Measurements from ENCODE around the gene TSKS. TPM values are rescaled to one million over a fixed set of nuclear protein-coding genes. Genes with fewer than 3 reads are reported as not detected.
"Not testable (repeated sequence)": the region's sequence is repeated elsewhere in the genome, so short reads cannot be mapped to it uniquely, and the experiment has no call there.

TSKS gene
- total RNA-seq, 2 donors from 2014 or later = 0.32 to 0.45 TPM

DNA sequence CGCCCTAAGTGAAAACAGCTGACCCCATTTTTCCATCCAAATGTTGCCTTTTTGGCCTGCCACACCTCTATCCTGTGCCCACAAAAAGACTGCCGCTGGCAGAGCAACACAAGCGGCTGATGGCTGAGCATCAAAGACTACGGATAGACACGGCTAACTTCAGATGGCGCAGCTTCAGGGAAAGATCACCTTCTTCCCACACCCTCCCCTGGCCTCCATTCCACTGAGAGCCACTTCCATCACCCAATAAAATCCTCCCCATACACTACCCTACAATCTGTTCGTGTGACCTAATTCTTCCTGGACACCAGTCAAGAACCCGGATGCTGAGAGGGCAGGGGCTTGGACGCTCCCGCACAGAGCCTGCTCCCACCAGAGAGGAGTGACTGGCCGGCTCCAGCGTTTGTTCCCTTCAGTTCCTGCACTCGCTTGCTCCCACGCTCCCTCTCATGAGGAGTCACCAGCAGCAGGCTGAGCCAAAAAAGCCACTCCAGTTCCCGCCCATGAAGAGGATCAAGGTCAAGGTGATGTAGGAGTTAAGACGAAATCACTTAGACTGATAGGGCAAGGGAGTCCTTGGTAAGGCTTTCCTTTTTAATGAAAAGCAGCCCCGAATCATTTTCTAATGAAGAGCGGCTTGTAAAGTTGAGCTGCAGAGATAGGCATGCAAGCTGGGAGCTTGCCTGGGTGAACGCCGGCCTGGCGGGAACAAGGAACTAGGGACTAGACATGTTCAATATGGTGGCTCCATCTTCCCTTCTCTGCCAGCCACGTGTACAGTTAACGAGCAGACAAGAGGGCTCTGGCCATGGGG, 35.7 kb downstream of the TSKS start:
- Mint-ChIP-seq H3K4me1 (no peaks in the 10 kb centered on the region), H3K36me3 (ENCODE audit: low read depth) (no peaks in the 10 kb centered on the region), H3K9me3 (no peaks in the 10 kb centered on the region), H3K27me3 (peaks cover 3% of the 10 kb centered on the region), H3K27ac (no peak overlapping the region), H3K4me3 (no peak overlapping the region)
- no peak for ATAC-seq (replicated peaks)

DNA sequence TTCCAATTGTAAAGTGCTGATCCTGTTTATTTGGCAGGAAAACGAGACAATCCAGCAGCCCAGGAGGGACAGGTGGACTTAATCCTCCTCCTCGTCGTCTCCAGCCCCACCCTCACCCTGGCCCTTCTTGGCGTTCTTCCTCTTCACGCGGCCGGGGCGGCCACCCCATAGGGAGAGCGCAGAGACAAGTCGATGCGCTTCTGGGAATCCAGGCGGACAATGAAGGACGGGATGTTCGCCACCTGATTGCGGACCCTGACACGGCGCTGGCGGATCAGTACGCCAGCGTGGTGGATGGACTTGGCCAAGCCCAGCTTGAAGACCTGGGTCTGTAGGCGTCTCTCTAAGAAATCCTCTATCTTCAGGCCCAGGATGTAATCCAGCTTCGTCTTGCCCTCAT, 43.7 kb downstream of the TSKS start:
- H3K36me3 Mint-ChIP-seq (ENCODE audit: low read depth); H3K4me3 Mint-ChIP-seq; H3K9me3 Mint-ChIP-seq; H3K27ac Mint-ChIP-seq; H3K4me1 Mint-ChIP-seq; H3K27me3 Mint-ChIP-seq; ATAC-seq (replicated peaks): not testable (repeated sequence)

DNA sequence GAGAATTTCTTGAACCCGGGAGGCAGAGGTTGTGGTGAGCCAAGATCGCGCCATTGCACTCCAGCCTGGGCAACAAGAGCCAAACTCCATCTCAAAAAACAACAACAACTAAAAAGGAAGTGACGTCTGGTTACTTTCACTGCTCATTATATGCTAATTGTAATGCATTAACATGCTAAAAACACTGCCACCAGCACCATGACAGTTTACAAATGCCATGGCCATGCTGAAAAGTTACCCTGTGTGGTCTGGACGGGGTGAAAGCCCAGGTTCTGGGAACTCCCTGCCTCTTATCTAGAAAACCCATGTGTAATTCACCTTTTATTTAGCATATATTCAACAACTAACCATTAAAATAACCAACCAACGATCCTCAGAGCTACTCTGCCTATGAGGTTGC, 44.1 kb downstream of the TSKS start:
- Mint-ChIP-seq H3K27me3 (no peaks in the 10 kb centered on the region), H3K4me3 (no peak overlapping the region), H3K9me3 (no peaks in the 10 kb centered on the region), H3K36me3 (ENCODE audit: low read depth) (no peaks in the 10 kb centered on the region), H3K4me1 (no peaks in the 10 kb centered on the region), H3K27ac (no peak overlapping the region)
- no peak for ATAC-seq (replicated peaks)

DNA sequence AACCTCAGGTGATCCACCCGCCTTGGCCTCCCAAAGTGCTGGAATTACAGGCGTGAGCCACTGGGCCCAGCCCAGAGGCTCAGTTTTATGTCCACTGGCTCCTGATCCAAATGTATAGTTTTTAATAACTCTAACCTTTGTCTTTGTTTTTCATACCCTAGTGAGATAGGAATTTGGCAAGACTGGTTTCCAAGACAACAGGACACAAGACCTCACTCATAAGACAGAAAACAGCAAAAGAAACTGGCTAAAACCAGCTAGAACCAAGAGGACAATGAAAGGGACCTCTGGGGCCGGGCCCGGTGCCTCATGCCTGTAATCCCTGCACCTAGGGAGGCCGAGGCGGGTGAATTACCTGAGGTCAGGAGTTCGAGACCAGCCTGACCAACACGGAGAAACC, 44.6 kb downstream of the TSKS start:
- no peak overlapping the region for H3K4me3 Mint-ChIP-seq
- H3K27me3 Mint-ChIP-seq = no peaks in the 10 kb centered on the region
- H3K4me1 Mint-ChIP-seq = no peaks in the 10 kb centered on the region
- no peaks in the 10 kb centered on the region for H3K9me3 Mint-ChIP-seq
- no peak overlapping the region for H3K27ac Mint-ChIP-seq
- no peaks in the 10 kb centered on the region for H3K36me3 Mint-ChIP-seq (ENCODE audit: low read depth)
- ATAC-seq (replicated peaks) = no peak

DNA sequence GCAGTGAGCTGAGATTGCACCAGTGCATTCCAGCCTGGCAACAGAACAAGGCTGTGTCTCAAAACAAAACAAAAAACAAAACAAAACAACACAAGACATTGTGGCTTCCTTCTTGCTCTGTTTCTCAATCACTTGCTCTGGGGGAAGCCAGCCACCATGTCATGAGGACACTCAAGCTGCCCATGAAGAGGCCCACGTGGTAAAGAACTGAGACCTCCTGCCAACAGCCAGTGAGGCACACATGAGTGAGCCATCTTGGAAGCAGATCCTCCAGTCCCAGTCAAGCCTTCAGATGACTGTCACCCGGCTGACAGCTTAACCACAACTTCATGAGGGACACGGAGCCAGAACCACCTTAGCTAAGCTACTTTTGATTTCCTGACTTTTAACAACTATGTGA, 47.0 kb downstream of the TSKS start:
- no peak overlapping the region for H3K4me3 Mint-ChIP-seq
- H3K4me1 Mint-ChIP-seq = no peaks in the 10 kb centered on the region
- no peaks in the 10 kb centered on the region for H3K9me3 Mint-ChIP-seq
- no peaks in the 10 kb centered on the region for H3K36me3 Mint-ChIP-seq (ENCODE audit: low read depth)
- no peaks in the 10 kb centered on the region for H3K27me3 Mint-ChIP-seq
- ATAC-seq (replicated peaks) = peak; percentile 59
- peak overlapping the region; percentile 71 for H3K27ac Mint-ChIP-seq

DNA sequence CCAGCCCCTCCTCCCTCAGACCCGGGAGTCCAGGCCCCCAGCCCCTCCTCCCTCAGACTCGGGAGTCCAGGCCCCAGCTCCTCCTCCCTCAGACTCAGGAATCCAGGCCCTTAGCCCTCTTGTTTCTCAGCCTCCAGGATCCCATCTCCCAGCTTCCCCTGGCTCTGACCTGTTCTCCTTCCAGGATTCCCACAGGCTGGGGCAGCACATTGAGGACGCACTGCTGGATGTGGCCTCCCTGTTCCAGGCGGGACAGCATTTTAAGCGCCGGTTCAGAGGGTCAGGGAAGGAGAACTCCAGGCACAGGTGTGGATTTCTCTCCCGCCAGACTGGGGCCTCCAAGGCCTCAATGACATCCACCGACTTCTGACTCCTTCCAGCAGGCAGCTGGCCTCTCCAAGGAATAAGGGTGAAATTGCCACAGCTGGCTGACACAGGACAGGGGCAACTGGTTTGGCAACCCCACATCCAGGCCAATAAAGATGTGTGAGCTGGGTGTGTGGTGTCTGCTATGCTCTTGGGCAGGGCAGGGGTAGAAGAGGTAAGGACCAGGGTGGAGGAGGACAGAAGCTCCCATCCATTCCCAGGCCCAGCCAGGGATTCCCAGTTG, 49.8 kb downstream of the TSKS start:
- Mint-ChIP-seq H3K27ac (no peak overlapping the region), H3K4me3 (no peak overlapping the region), H3K27me3 (peaks cover 9% of the 10 kb centered on the region), H3K9me3 (no peaks in the 10 kb centered on the region), H3K4me1 (peaks cover 5% of the 10 kb centered on the region), H3K36me3 (ENCODE audit: low read depth) (no peaks in the 10 kb centered on the region)
- ATAC-seq (replicated peaks) = no peak

DNA sequence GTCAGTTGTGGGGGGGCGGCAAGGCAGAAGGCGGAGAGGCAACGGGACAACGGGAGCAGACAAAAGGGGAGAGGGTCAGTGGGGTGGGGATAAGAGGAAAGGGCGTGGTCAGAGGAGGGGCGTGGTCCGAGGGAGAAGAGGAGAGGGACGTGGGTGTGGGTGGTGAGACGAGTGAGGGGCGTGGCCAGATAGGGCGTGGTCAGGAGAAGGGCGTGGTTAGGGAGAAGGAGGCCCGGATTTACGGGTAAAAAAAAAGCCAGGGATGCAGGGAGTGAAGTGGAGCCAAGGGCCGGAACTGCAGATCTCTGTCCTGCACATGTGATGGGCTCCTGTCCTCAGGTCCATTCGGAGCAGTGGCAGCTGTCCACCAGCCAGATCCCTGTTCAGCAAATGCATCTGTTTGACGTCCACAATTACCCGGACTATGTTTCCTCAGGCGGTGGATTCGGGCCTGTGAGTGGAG, 50.7 kb downstream of the TSKS start:
- H3K4me1 Mint-ChIP-seq = peaks cover 5% of the 10 kb centered on the region
- peaks cover 9% of the 10 kb centered on the region for H3K27me3 Mint-ChIP-seq
- ATAC-seq (replicated peaks) = no peak
- H3K4me3 Mint-ChIP-seq = no peak overlapping the region
- no peaks in the 10 kb centered on the region for H3K36me3 Mint-ChIP-seq (ENCODE audit: low read depth)
- no peak overlapping the region for H3K27ac Mint-ChIP-seq
- no peaks in the 10 kb centered on the region for H3K9me3 Mint-ChIP-seq

DNA sequence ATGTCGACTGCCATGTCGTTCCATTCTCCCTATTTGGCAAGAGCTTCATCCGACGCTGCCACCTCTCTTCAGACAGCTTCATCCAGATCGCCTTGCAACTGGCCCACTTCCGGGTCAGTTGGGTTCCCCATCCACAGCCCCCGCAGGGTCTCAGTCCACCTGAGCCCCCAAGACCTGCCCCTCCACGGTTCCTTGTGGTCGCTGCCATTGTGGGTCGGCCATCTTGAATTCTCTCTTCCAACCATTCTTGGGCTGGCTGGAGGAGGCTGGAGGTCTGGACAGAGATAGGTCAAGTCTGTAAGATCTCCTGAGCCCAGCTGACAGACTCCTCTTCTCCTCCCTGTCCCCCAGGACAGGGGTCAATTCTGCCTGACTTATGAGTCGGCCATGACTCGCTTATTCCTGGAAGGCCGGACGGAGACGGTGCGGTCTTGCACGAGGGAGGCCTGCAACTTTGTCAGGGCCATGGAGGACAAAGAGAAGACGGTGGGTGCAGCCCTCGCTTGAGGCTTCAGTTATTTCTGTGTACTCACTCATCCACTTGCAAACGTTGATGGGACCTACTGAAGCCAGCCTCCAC, 52.6 kb downstream of the TSKS start:
- peaks cover 9% of the 10 kb centered on the region for H3K27me3 Mint-ChIP-seq
- H3K27ac Mint-ChIP-seq = no peak overlapping the region
- no peak for ATAC-seq (replicated peaks)
- H3K9me3 Mint-ChIP-seq = no peaks in the 10 kb centered on the region
- no peaks in the 10 kb centered on the region for H3K36me3 Mint-ChIP-seq (ENCODE audit: low read depth)
- H3K4me1 Mint-ChIP-seq = peaks cover 5% of the 10 kb centered on the region
- no peak overlapping the region for H3K4me3 Mint-ChIP-seq

DNA sequence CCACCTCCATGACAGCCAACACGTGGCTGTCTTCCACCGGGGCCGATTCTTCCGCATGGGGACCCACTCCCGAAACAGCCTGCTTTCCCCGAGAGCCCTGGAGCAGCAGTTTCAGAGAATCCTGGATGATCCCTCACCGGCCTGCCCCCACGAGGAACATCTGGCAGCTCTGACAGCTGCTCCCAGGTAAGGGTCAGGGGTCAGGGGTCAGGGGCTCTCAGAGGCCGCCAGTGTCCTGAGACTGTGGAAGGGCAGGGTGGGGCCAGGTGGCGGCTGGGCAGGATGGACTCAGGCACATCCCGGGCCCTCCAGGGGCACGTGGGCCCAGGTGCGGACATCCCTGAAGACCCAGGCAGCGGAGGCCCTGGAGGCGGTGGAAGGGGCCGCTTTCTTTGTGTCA, 57.2 kb downstream of the TSKS start:
- Mint-ChIP-seq H3K27ac (no peak overlapping the region), H3K4me1 (peaks cover 5% of the 10 kb centered on the region), H3K9me3 (no peaks in the 10 kb centered on the region), H3K27me3 (peaks cover 9% of the 10 kb centered on the region), H3K4me3 (no peak overlapping the region), H3K36me3 (ENCODE audit: low read depth) (no peaks in the 10 kb centered on the region)
- no peak for ATAC-seq (replicated peaks)

DNA sequence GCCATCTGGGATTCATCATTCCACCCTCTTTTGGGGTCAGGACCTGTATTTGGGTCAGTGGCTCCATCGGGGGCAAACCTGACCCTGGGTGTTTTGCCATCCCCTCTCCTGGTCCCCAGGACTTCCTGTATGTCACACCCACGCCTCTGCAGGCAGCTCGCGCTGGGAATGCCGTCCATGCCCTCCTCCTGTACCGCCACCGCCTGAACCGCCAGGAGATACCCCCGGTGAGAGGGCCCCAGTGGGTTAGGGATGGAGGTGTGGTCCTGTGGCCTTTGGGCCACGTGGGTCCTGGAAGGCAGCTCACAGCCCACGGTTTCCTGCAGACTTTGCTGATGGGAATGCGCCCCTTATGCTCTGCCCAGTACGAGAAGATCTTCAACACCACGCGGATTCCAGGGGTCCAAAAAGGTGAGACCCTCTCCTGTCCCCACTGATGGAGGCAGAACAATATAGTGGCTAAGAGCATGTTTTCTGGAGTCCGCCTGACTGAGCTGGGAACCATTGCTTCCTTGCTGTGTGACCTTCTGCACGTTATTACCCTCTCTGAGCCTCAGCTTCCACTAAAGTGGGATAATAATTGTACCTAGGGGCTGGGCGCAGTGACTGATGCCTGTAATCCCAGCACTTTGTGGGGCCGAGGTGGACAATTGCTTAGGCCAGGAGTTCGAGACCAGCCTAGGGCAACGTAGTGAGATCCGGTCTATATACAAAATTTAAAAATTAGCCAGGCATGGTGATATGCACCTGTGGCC, 58.0 kb downstream of the TSKS start:
- Mint-ChIP-seq H3K27me3 (peaks cover 6% of the 10 kb centered on the region), H3K9me3 (no peaks in the 10 kb centered on the region), H3K27ac (no peak overlapping the region), H3K4me3 (no peak overlapping the region), H3K36me3 (ENCODE audit: low read depth) (no peaks in the 10 kb centered on the region), H3K4me1 (peaks cover 1% of the 10 kb centered on the region)
- no peak for ATAC-seq (replicated peaks)

DNA sequence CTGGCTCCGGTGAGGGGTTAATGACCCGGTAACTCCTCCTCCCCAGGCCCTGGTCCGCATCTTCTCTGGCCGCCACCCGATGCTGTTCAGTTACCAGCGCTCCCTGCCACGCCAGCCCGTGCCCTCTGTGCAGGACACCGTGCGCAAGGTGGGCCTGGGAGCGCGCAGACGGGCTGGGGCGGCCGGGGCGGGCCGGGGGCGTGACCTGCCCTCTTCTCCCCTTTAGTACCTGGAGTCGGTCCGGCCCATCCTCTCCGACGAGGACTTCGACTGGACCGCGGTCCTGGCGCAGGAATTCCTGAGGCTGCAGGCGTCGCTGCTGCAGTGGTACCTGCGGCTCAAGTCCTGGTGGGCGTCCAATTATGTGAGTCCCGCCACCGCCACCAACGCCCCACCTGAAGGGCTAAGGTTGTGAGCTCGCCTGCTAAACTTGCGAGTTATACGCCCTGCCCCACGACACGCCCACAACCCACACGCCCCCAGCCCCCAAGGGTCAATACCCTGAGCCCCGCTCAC, 61.8 kb downstream of the TSKS start:
- H3K4me1 Mint-ChIP-seq = no peaks in the 10 kb centered on the region
- H3K4me3 Mint-ChIP-seq = no peak overlapping the region
- H3K27ac Mint-ChIP-seq = no peak overlapping the region
- H3K27me3 Mint-ChIP-seq = no peaks in the 10 kb centered on the region
- peak; percentile 39 for ATAC-seq (replicated peaks)
- no peaks in the 10 kb centered on the region for H3K36me3 Mint-ChIP-seq (ENCODE audit: low read depth)
- H3K9me3 Mint-ChIP-seq = no peaks in the 10 kb centered on the region

DNA sequence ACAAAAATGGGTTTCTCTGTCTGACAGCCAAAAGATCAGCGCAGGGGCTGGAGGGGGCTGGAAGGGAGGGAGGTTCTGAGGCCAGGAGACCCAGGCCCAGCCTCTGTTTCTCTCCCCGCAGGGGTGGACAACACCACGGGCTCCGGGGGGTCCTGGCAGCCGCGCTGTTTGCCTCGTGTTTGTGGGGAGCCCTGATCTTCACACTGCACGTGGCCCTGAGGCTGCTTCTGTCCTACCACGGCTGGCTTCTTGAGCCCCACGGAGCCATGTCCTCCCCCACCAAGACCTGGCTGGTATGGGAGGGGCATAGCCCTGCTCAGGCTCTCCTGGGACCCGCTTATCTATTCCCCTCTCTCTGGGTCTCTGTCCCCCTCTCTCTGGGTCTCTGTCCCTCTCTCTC, 62.5 kb downstream of the TSKS start:
- peak; percentile 38 for ATAC-seq (replicated peaks)
- Mint-ChIP-seq H3K9me3 (no peaks in the 10 kb centered on the region), H3K36me3 (ENCODE audit: low read depth) (no peaks in the 10 kb centered on the region), H3K27me3 (no peaks in the 10 kb centered on the region), H3K4me1 (no peaks in the 10 kb centered on the region), H3K27ac (no peak overlapping the region), H3K4me3 (no peak overlapping the region)

DNA sequence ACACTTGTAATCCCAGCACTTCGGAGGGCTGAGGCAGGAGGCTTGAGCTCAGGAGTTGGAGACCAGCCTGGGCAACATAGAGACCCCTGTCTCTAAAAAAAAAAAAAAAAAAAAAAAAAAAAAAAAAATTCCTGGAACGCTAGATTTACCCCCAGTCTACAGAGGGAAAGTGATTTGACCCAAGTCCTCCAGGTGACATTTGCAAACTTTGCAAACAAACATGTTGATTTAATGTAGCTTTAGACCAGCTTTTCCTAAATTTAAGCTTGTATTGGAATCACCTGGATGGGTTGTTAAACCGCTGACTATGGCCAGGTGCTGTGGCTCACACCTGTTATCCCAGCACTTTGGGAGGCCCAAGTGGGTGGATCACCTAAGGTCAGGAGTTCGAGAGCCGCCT, 63.7 kb downstream of the TSKS start:
- ATAC-seq (replicated peaks) = no peak
- Mint-ChIP-seq H3K4me3 (no peak overlapping the region), H3K36me3 (ENCODE audit: low read depth) (no peaks in the 10 kb centered on the region), H3K4me1 (no peaks in the 10 kb centered on the region), H3K27me3 (no peaks in the 10 kb centered on the region), H3K27ac (no peak overlapping the region), H3K9me3 (no peaks in the 10 kb centered on the region)

DNA sequence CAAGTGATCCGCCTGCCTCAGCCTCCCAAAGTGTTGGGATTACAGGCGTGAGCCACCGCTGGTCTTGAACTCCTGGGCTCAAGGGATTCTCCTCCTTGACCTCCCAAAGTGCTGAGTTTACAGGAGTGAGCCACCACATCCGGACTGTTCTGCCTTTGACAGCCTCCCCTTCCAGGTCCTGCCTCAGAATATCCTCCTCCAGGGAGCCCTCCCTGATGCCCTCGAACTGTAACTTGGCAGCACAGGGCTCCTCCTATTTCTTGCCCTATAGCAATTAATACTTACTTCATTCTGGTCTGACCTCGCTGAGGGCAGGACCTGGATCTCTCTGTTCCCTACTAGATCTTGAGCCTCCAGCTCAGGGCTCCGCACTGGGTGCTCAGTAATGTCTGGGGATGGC, 66.2 kb downstream of the TSKS start:
- Mint-ChIP-seq H3K27ac (no peak overlapping the region), H3K36me3 (ENCODE audit: low read depth) (no peaks in the 10 kb centered on the region), H3K4me3 (no peak overlapping the region), H3K27me3 (no peaks in the 10 kb centered on the region), H3K9me3 (no peaks in the 10 kb centered on the region), H3K4me1 (no peaks in the 10 kb centered on the region)
- no peak for ATAC-seq (replicated peaks)

Data from activated T-helper 17 cell treated with anti-CD3 and anti-CD28 coated beads, Interleukin-2, amount 50 U/mL, for 72 hours (primary cell).